ENCODE data around the gene ETV7.

GRCh38 chr6:36317623-36318022 is 69.8 kb downstream of the ETV7 start:
- no peak for TF ChIP-seq CTCF (IDR thresholded peaks at IDR 0.05)
- no peak for TF ChIP-seq POLR2A (IDR thresholded peaks at IDR 0.05)

All from right lobe of liver (tissue), 4 donors.